ENCODE results near the gene MSANTD3.
"Not testable (repeated sequence)": the region's sequence is repeated elsewhere in the genome, so short reads cannot be mapped to it uniquely, and the experiment has no call there.

Gene MSANTD3

DNA sequence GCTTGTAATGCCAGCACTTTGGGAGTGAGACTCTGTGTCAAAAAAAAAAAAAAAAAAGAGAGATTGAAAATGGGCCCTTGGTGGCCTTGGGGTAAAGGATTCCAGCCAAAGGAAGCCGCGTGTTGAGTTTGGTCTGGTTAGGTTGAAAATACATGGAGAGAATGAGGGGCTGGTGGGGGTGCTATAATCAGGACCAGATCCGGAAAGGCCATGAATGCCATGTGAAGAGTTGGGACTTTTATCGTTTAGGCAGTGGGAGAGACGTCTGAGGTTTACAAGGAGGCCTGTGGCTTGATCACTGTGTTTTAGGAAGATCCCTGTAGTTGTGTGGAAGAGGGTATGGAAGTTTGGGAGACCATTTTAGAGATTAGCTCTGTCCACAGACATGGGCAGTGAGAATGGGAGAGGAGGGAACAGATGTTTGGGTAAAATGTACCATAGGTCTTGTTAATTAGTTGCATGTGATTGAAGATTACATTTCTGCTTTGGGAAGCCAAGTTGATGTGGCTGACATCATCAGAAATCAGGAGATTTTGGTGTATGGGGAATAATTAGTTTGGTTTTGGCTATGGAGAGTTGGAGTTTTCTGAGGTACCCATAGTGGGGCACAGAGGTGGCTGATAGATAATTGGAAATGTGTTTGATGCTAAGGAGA lies 3.5 kb downstream of the MSANTD3 start:
- peak in 1 of 2 experiments; percentile 52 for DNase-seq

- DNase-seq = no peak
Measured at GRCh38 chr9:100431886-100432285, 4.9 kb downstream of the MSANTD3 start.

GRCh38 chr9:100432736-100433135 lies 5.8 kb downstream of the MSANTD3 start:
- DNase-seq = no peak

DNA sequence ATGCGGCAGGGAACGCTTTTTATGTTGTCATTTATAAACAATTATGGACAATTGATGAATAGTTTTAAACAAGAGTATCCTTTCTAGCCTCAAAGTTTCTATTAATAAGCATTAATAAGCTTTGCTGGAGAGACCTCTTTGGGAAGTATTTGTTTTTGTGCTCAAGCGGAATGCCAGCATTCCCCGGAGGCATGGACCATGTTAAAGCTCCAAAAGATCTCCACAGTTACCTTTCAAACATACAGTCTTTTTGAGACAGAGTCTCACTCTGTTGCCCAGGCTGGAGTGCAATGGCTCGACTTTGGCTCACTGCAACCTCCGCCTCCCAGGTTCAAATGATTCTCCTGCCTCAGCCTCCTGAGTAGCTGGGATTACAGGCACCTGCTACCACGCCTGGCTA lies 9.6 kb downstream of the MSANTD3 start:
- DNase-seq = no peak

DNA sequence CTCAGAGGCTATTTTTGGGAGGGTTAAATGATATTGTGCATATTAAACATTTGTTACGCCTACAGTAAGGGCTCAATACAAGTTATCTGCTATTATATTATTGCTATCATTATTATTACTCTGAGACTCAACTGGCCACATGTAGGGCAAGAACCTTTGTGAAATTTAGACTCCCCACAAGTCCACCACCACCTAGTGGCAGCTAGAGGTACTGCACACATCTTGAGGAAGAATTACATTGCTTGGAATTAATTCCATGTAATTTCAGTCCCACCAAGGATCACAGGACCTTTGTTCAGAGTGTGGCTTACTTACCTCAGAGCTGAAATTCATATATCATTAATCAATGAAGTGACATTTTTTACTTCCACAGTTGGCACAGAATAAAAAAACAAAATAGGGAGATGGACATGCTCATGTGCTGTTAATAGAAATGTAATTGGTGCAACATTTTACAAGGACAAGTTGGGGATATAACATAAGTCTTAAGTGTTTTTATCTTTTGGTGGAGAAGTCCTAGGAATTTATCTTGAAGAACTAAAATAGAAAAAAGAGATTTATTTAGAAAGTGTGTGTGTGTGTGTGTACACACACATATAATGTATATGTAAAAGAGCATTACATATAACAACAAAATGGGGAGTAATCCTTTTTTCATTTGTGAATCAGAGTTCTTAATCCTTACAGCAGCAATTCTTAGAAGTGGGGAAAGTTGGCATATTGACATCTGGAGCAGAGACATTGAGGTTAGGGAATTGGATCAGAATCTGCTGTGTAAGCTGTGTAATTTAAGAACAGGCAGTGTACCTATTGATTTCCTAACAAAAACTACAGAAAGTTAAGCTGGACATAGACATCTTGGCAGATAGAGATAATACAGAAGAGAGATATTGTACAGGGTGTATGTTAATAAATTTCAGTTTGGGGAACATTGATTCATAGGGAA lies 11.2 kb downstream of the MSANTD3 start:
- peak; percentile 63 to 84 for DNase-seq

DNA sequence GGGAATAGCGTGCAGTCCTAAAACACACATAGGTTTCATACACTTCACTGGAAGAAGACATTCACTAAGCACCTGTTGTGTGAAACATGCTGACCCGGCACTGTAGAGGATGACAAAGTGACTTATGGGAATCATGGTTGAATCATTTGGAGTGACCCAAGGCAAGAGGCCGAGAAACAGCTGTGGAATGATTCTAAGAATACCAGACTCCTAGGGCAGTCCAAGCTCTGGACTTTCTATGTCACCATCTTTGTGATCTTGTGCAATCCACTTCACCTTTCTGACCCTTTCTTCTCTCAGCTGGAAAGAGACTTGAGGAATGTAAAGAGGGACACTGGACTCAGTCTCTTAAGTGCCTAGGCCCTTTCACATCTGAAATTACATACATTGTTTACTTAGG lies 13.1 kb downstream of the MSANTD3 start:
- DNase-seq = no peak

DNA sequence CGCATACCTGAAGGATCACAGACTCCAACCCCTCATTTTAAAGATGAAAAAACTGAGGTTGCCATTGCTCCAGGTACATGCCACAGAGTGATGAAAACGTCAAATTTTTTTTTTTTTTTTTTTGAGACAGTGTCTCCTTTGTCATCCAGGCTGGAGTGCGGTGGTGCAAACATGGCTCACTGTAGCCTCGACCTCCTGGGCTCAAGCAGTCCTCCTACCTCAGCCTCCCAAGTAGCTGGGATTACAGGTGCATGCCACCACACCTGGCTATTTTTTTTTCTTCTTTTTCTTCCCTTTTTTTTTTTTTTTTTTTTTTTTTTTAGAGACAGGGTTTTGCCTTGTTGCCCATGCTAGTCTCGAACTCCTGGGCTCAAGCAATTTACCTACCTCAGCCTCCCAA lies 13.5 kb downstream of the MSANTD3 start:
- not testable (repeated sequence) for DNase-seq

GRCh38 chr9:100441911-100442361 lies 15.0 kb downstream of the MSANTD3 start:
- no peak for DNase-seq

DNA sequence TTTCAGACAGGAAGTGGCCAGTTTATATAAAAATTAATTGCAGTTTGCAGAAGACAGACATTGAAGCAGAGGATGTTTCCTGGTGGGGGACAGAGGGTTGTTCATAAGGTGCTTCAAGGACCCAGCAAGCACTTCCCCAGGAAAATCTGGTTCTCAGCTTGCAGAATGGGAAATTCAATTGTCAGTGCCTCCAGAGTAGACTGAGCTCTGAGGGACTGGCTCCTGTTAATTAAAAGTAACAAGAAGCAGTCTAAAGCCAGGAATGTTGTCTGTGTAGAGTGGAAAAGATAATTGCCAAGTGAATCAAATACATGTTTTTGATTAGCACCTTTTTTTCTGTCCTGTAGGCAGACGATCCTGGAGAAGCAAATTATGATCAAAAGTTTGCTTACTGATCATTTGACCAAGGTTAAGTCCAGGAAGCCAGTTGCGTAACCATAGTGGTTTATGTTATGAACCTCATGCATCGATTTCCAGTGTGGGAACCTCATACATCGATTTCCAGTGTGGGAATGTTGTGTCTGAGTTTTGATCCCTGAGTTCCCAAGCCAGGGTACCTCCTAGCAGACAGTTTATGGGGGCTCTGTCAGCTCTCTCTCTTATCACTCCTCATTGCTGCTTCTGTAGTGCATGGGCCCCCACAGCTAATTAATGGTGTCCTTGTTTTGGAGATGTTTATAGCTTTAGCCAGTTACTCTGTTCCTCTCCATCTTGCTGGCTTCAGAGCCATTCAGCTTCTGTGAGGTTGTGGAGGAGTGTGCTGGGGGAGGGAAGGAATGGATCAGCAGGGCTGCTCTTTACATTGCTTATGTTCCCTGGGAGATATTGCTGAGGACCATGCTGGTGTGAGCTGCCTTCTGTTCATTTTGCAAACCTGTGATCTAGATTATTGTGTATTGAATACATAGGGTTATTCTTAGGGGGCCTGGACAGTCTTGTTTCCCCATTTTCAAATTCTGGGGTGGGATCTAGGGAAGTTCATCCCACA lies 17.1 kb downstream of the MSANTD3 start:
- DNase-seq = no peak

- DNase-seq = peak in 1 of 2 experiments; percentile 12
Measured at GRCh38 chr9:100445161-100445902, 18.4 kb downstream of the MSANTD3 start.

DNA sequence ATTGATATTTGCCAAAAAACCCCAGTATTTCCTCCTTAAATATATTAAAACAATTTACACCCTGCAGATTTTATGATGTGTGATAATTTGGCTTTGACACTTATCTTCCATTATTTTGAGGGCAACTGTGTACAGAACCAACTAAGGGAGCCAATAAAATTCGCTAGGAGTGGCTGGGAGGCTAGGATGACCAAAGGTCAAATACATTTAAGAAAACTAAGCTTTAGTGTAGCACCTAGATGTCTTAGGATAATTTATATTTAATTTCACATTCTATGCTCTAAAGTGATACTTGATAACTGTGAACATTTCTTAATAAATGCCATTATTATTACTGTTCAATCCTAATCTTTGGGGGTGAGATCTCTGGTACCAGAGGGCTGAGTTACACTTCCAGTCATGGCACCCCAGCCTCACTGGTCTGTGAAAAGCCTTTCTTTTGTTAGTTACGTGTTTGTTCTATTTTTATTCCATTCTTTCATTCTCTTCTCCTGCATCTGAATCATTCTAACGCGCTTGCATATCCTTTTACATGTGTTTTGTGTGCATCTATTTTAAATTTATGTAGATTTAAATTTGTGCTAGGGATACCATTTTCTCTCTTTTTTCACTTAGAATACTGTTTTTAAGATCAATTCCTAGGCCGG lies 19.1 kb downstream of the MSANTD3 start:
- DNase-seq = no peak

- DNase-seq = no peak
Measured at GRCh38 chr9:100447041-100447440, 20.1 kb downstream of the MSANTD3 start.

GRCh38 chr9:100448266-100448665 lies 21.3 kb downstream of the MSANTD3 start:
- DNase-seq = no peak

DNA sequence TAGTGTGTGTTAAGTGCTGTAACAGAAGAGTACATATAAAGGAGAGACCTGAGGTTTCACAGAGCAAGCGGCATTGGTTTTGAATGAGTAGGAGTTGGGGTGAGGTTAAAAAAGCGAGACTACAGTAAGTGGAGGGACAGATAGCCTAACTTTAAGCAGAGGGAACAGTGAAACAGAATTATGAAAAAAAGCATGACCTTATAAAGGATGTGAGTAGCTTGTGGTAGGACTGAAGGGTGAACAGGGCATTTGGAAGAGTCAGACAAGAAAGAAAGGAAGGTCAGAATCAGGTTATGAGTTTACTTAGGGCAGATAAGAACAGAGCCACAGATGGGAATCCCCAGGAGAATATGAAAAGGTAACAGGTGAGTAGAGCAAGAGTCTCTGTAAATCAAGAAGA lies 22.5 kb downstream of the MSANTD3 start:
- DNase-seq = no peak

GRCh38 chr9:100452894-100453293 lies 26.0 kb downstream of the MSANTD3 start:
- no peak for DNase-seq

DNA sequence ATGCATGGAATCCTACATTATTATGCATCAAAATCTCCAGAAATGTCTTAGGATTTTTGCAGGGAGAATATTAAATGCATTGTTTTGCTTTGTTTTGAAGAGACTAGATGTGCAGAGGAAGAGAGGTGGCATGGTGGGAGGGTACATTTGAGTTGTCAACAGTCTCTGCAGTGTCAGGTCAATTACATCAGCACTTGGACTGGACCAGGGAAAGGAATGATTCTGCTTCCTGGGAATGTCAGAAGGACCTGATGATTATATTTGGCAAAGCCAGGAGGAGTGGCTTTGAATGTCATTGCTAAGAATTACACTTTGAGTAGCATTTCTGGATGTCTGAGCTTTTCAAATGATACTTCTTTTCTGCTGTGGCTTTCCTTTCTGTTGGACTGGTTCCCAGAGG lies 28.5 kb downstream of the MSANTD3 start:
- no peak for DNase-seq

DNA sequence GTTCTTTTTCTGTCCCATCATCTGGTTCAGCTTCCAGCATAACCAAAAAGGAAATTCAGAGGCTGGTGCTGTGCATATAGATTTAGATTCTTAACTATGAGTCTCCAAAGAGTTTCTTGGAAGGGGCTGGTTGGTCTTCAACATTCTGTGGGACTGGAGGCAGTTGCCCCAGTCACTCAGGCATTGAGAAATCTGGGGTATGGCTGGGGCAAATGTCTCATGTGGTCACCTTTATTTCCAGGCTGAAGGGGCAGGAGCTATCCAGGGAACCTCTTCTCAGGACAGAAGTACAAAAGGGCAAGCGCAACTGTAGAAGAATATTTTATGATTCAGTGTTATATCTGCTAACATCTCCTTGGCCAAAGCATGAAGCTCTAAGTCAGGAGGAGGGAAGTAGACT lies 30.6 kb downstream of the MSANTD3 start:
- DNase-seq = no peak

DNA sequence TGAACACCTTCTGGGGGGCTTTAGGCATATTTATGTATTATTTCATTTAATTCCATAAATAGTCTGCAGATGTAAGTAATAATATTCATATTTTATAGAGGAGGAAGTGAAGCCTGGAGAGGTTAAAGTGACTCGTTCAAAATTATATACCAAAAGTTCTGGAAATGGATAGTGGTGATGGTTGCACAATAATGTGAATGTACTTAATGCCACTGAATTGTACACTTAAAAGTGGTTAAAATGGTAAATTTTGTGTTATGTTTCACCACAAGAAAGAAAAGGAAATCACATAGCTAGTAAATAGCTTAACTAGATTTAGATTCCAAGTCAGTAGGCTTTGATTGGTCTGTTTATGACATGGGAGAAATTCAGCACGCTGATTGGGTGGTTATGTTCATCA lies 33.0 kb downstream of the MSANTD3 start:
- no peak for DNase-seq

- no peak for DNase-seq
Measured at GRCh38 chr9:100465274-100465673, 38.3 kb downstream of the MSANTD3 start.

GRCh38 chr9:100465761-100466160 lies 38.8 kb downstream of the MSANTD3 start:
- peak in 1 of 2 experiments; percentile 20 for DNase-seq

DNA sequence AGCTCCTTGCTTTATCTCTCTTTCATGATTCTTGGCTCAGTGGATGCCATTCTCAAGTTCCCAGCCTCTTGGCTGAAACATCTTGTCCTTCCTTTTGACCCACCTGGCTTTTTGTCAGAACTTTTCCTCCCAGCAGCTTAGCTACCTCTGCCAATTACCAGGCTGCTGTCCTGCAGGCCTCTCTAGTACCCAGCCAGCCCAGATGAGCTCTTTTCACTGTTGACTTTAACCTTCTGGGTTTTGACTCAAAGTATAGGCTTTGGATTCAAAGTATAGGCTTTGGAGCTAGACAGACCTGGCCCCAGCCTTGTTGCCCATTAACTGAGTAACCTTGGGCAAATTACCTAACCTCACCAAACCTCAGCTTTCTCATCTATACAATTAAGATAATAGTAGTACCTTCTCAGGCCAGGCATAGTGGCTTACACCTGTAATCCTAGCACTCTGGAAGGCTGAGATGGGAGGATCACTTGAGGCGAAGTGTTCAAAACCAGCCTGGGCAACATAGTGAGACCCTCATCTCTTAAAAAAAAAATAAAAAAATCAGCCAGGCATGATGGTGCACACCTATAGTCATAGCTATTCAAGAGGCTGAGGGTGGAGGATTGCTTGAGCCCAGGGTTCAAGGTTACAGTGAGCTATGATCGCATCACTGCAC lies 39.4 kb downstream of the MSANTD3 start:
- no peak for DNase-seq
